Stimulated activated CD8-positive, alpha-beta memory T cell treated with anti-CD3 and anti-CD28 coated beads, Interleukin-7, amount 100 ng/mL, for 24 hours (primary cell): Measurements from ENCODE around the gene STIM1.

Experiments used
- DNase-seq: peaks from one replicate; pipeline ENCODE4 v3.0.0-alpha.2; 2020; ENCODE audit warnings: low read depth

STIM1 gene

GRCh38 chr11:3952715-3953114 is 97.3 kb downstream of the STIM1 start:
- DNase-seq, result no peak

- DNase-seq, result no peak
These were observed 97.9 kb downstream of the STIM1 start for GRCh38 chr11:3953327-3953726.

GRCh38 chr11:3954448-3955298 is 99.2 kb downstream of the STIM1 start:
- no peak for DNase-seq

GRCh38 chr11:3955299-3955665 is 99.8 kb downstream of the STIM1 start:
- DNase-seq, result no peak

GRCh38 chr11:3956038-3956437 is 100.6 kb downstream of the STIM1 start:
- DNase-seq, result no peak

- no peak for DNase-seq
These were observed 101.3 kb downstream of the STIM1 start for GRCh38 chr11:3956748-3957147.

GRCh38 chr11:3957437-3957836 is 102.0 kb downstream of the STIM1 start:
- DNase-seq, result no peak

GRCh38 chr11:3958281-3958680 is 102.8 kb downstream of the STIM1 start:
- DNase-seq, result no peak

- no peak for DNase-seq
These were observed 103.8 kb downstream of the STIM1 start for GRCh38 chr11:3959015-3959902.

GRCh38 chr11:3959903-3960265 is 104.4 kb downstream of the STIM1 start:
- no peak for DNase-seq

- no peak for DNase-seq
These were observed 107.0 kb downstream of the STIM1 start for GRCh38 chr11:3962406-3962840.

GRCh38 chr11:3964056-3964455 is 108.6 kb downstream of the STIM1 start:
- no peak for DNase-seq

GRCh38 chr11:3964935-3965604 is 109.6 kb downstream of the STIM1 start:
- DNase-seq, result no peak

GRCh38 chr11:3967695-3968094 is 112.2 kb downstream of the STIM1 start:
- no peak for DNase-seq

- DNase-seq, result no peak
These were observed 113.7 kb downstream of the STIM1 start for GRCh38 chr11:3969200-3969599.

- no peak for DNase-seq
These were observed 114.1 kb downstream of the STIM1 start for GRCh38 chr11:3969613-3970012.

- no peak for DNase-seq
These were observed 114.6 kb downstream of the STIM1 start for GRCh38 chr11:3970108-3970507.

GRCh38 chr11:3971756-3972404 is 116.4 kb downstream of the STIM1 start:
- DNase-seq, result no peak

GRCh38 chr11:3972431-3972830 is 117.0 kb downstream of the STIM1 start:
- DNase-seq, result no peak

GRCh38 chr11:3977078-3977477 is 121.6 kb downstream of the STIM1 start:
- DNase-seq, result no peak

- DNase-seq, result no peak
These were observed 125.7 kb downstream of the STIM1 start for GRCh38 chr11:3981084-3981633.

- DNase-seq, result no peak
These were observed 127.0 kb downstream of the STIM1 start for GRCh38 chr11:3982431-3982830.
